ENCODE data around the gene MATR3. TPM values are rescaled to one million over a fixed set of nuclear protein-coding genes. Genes with fewer than 3 reads are reported as not detected.

MATR3 gene
- total RNA-seq, 1 experiment from 2014 or later: 194 TPM

GRCh38 chr5:139273572-139274289 lies 19.8 kb upstream of the MATR3 start:
- H3K27ac ChIP-seq (ENCODE audit: low read length): peak overlapping the region; percentile 99
- ChIA-PET POLR2A (interaction anchor here (0.7 kb wide), 1 partner anchor 344 kb away, joined by 5 read pairs; no protein-coding TSS in a partner anchor), CTCF (interaction anchor here (0.6 kb wide), 1 partner anchor 601 kb away, joined by 3 read pairs; no protein-coding TSS in a partner anchor)
- in situ Hi-C loops (cut with HindIII; ENCODE audit: low pct_unique_long_range_greater_than_20kb, low sequenced_read_pairs) (no loop called here), intact Hi-C loops (cut with micrococcal nuclease; ENCODE audit: unreplicated experiment) (no loop called here)
- no peaks in the 10 kb centered on the region for H3K9me3 ChIP-seq (ENCODE audit: control insufficient read depth, insufficient read depth, low read depth, low read length)
- no peak for DNase-seq (ENCODE audit: low read depth, low spot score)
- peak; percentile 89 for TF ChIP-seq SIN3A (IDR thresholded peaks at IDR 0.05; ENCODE audit: borderline replicate concordance, insufficient read depth, low read depth, low read length)
- no peak for TF ChIP-seq TCF7L2 (IDR thresholded peaks at IDR 0.05; ENCODE audit: low read depth, low read length)
- peak; percentile 98 for TF ChIP-seq POLR2AphosphoS5 (IDR thresholded peaks at IDR 0.05; ENCODE audit: low read depth, low read length)
- TF ChIP-seq REST (IDR thresholded peaks at IDR 0.05; ENCODE audit: insufficient read depth in 1 of 2, low read depth in 2 of 2, low read length in 1 of 2): no peak
- no peak for TF ChIP-seq CTCF (IDR thresholded peaks at IDR 0.05)
- ATAC-seq: peak; percentile 90
- no TSS peak for BruUV-seq (replicated peaks)
- no peaks in the 10 kb centered on the region for H3K27me3 ChIP-seq (ENCODE audit: control insufficient read depth, insufficient read depth, low read length)
- peaks cover 40% of the 10 kb centered on the region for H3K4me1 ChIP-seq (ENCODE audit: control insufficient read depth, insufficient read depth, low read length)
- H3K4me3 ChIP-seq (ENCODE audit: low read depth in 2 of 2, low read length in 2 of 2): peak overlapping the region; percentile 80 to 87
- peaks cover 25% of the 10 kb centered on the region for H3K36me3 ChIP-seq (ENCODE audit: control insufficient read depth, insufficient read depth, low read length)

- in situ Hi-C loops (cut with HindIII; ENCODE audit: low pct_unique_long_range_greater_than_20kb, low sequenced_read_pairs): no loop called here
- DNase-seq (ENCODE audit: low read depth, low spot score): no peak
- H3K4me3 ChIP-seq (ENCODE audit: low read depth in 2 of 2, low read length in 2 of 2): peak overlapping the region; percentile 80 to 87
- BruUV-seq (replicated peaks): no TSS peak
- no peaks in the 10 kb centered on the region for H3K9me3 ChIP-seq (ENCODE audit: control insufficient read depth, insufficient read depth, low read depth, low read length)
- CTCF ChIA-PET: interaction anchor here (0.7 kb wide), 1 partner anchor 31 kb away, joined by 3 read pairs; no protein-coding TSS in a partner anchor
- intact Hi-C loops (cut with micrococcal nuclease; ENCODE audit: unreplicated experiment): no loop called here
- no peak for TF ChIP-seq CTCF (IDR thresholded peaks at IDR 0.05)
- peaks cover 42% of the 10 kb centered on the region for H3K4me1 ChIP-seq (ENCODE audit: control insufficient read depth, insufficient read depth, low read length)
- ATAC-seq: no peak
- H3K27me3 ChIP-seq (ENCODE audit: control insufficient read depth, insufficient read depth, low read length): no peaks in the 10 kb centered on the region
- H3K36me3 ChIP-seq (ENCODE audit: control insufficient read depth, insufficient read depth, low read length): peaks cover 34% of the 10 kb centered on the region
- peak overlapping the region; percentile 99 for H3K27ac ChIP-seq (ENCODE audit: low read length)
- POLR2A ChIA-PET: interaction anchor here (1.3 kb wide), 1 partner anchor 48 kb away, joined by 4 read pairs; no protein-coding TSS in a partner anchor
Measured at GRCh38 chr5:139275536-139275935, 18.0 kb upstream of the MATR3 start.

Data from Panc1 (cell line).